A549 treated with RU486 at 1 μM for 4 hours (cell line): ENCODE data around the gene ZNF492. TPM values are rescaled to one million over a fixed set of nuclear protein-coding genes. Genes with fewer than 3 reads are reported as not detected.

ENCODE experiments used
- total RNA-seq: library from RNA; stranded (reverse); fragments of 200-300 nt; extraction: Qiagen RNA extraction; gene quantifications from 5 replicates; pipeline ENCODE4 v1.2.3, GENCODE V29; 2022; ENCODE audit warnings: low read depth

ZNF492 gene
- not detected in 5 replicates for total RNA-seq

GRCh38 chr19:22633706-22634449, at the start of gene ZNF492:
Gene ZNF492, plus strand, starts transcription at chr19:22634324. Its CDS starts 19,076 bp downstream, at chr19:22653400.

Other genes starting within 250 kb of the ZNF492 start
- not detected in 5 replicates for gene ZNF98, start 212.0 kb upstream of the ZNF492 start, total RNA-seq
- gene ZNF99, start 149.8 kb downstream of the ZNF492 start, total RNA-seq = not detected in 5 replicates
- not detected in 5 replicates for gene ZNF723, start 198.0 kb downstream of the ZNF492 start, total RNA-seq